Activated effector memory CD4-positive, alpha-beta T cell treated with anti-CD3 and anti-CD28 coated beads, Interleukin-2, amount 50 U/mL, for 16 hours (primary cell): ENCODE measurements around the gene CSNK1D.
"Not testable (repeated sequence)": the region's sequence is repeated elsewhere in the genome, so short reads cannot be mapped to it uniquely, and the experiment has no call there.

Source experiments
- DNase-seq: peaks from one replicate; pipeline ENCODE4 v3.0.0-alpha.2; 2020

CSNK1D gene

DNA sequence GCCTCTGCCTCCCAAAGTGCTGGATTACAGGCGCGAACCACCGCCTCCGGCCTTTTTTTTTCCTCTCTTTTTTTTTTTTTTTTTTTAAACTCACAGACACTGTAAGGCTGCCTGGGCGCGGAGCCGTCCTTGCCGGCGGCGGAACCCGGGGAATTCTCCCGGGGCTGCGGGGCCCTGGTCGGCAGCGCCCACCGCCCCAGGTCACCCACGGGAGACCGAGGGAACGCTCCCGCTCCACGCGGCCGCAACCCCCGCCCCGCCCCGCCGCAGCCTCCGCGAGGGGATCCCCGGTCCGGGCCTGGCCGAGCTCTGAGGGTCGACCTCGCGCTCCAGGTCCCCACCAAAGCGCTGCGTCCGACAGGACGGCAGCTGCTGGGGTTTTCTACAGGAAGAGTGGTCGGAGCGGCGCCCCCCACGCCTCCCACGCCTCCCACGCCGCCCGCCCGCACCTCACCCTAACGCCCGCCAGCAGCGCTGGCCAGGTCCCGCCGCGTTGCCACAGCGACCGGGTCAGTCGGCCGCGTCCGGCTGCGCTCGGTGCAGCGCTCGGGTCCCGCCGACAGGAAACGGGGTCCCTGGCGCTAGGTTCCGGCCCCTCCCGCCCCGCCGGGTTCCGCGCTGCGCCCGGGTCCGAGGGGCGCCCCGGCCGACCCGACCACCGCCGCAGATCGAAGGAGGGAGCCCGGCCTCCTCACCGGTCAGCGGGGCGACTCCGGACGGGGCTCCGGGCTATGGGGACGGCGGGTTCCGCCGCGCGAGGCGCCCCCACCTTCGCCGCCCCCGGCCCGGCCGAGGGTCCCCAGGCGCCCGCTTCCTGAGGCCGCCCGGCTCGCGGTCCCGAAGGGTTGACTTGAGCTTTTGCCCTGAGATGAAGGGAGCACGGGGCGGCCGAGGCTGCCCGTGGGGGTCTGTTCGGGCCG, 60.9 kb downstream of the CSNK1D start, which contains the start of gene CCDC57:
TSS of gene CCDC57 (minus strand) at position 512 of the 920 bp plus-strand sequence. CDS start 10,898 bp downstream, outside the sequence.
- DNase-seq, result peak; percentile 88

DNA sequence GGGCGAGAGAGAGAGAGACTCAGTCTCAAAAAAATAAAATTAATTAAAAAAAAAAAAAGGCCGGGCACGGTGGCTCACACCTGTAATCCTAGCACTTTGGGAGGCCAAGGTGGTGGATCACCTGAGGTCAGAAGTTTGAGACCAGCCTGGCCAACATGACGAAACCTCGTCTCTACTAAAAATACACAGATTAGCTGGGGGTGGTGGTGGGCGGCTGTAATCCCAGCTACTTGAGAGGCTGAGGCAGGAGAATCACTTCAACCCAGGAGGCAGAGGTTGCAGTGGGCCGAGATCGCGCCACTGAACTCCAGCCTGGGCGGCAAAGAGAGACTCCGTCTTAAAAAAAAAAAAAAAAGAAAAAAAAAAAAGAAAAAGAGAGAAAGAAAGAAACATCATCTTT, 62.8 kb downstream of the CSNK1D start:
- not testable (repeated sequence) for DNase-seq

- peak; percentile 92 for DNase-seq
Measured at GRCh38 chr17:82205720-82206508, 67.6 kb downstream of the CSNK1D start.

GRCh38 chr17:82204831-82205719, 68.4 kb downstream of the CSNK1D start:
- peak; percentile 76 for DNase-seq

- no peak for DNase-seq
Measured at GRCh38 chr17:82203920-82204319, 69.6 kb downstream of the CSNK1D start.

GRCh38 chr17:82202981-82203380, 70.5 kb downstream of the CSNK1D start:
- DNase-seq, result peak; percentile 82

- no peak for DNase-seq
Measured at GRCh38 chr17:82201498-82201910, 72.0 kb downstream of the CSNK1D start.

DNA sequence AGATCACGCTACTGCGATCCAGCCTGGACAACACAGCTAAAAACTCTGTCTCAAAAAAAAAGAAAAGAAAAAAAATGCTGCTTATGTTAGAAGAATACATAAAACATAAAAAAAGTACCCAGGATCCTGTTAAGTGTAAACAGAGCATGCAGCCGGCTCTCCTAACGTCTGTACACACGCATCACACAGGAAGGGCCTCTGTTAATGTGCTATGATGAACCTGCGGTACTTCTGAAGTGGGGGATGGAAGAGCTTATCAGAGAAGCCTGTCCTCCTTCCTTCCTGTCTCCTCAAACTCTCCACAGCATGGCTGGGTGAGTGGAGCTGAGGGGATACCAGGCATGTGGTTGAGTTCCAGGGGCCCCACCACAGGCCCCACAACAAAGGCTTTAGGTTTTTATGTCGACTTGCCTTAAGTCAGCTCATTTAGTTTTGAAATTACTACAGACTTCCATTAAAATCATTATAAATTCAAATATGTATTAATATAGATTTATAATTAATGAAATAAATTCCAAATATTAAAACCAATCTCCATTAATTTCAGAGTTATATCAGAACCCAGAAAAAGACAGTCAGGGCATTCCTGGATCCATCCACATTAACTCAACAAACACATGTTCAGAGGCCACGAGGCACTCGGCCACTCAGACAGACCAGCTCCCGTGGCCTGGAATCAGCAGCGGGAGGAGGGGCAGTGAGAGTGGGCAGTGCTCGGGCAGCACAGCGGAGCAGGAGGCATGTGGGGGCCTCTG, 72.6 kb downstream of the CSNK1D start:
- DNase-seq, result peak; percentile 85

DNA sequence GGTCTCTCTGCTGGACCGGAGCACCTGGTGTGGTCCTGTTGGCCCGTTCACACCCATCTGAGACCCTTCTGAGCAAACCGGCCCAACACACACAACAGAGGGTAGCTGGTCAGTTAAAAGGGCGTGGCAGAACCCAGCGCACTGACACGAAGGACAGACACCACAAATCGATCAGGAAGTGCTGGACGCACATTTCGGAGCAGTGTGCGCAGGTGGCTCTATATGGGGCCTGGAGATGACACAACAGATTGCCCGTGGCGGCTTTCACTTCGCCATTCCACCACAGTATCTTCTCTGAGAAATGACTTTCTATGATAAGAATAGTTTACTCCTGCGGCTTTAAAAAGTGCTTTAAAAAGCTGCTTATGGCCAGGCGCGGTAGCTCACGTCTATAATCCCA, 73.4 kb downstream of the CSNK1D start:
- DNase-seq, result no peak

GRCh38 chr17:82199496-82199895, 74.0 kb downstream of the CSNK1D start:
- DNase-seq, result no peak

DNA sequence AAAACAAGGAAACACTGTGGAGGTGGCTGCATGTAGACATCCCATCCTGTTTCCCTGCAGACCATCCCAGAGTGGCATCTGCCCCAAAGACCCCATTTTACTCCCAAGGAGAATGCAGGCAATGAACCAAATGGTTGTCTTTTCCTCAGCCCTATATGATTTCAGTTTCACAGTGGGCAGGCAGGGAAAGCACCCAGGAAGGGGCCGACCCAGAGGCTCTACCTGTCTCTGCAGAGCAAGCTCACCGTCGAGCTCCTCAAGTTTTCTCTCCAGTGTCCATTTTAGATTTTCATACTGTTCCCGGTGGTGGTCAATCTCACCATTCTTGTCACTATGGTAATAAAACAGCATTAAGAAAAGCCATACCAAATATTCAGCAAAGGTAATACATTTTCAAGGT, 75.4 kb downstream of the CSNK1D start:
- DNase-seq, result no peak

DNA sequence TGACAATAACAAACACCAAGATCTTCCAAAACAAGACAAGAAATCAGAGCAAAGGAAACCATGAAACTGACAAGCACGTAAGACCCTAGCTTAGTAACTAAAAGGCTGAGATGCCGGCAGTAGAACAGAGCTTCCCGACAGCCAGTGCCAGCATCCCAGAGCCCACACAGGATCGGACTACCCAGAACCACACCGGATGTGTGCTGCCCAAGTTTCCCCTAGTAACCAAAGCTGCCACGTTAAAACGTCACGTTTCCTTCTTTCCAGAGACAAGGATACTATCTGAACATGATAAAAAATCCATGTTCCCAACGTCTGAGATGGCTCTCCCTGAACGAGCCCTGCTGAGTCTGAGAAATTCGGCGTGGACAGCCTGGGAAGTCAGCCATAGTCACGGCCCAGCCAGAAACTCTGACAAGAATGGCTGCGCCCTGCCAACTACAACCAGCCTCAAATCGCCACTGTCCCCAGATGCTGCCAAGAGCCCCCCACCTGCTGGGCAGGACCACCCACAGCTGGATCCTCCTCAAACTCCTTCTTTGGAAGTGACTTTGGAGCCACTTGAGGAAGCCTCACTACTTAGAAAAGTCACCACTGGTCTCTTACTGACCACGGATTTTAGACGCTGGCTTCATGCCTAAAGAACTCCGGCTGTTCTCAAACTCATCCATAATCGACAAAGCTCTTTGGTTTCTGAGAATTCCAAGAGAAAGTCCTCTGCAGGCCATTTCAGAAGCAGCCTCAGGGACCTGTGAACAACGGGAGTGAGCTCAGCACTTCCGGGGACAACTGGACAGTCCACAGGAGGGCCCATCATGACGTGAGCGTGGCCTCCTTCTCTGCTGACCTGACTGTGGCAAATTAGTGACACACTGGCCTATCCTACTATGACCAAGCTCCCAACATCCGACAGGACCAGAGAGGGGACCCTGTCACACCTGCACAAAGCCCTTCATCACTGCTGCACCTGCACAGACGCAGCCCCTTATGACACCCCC, 77.5 kb downstream of the CSNK1D start:
- DNase-seq, result no peak

- no peak for DNase-seq
Measured at GRCh38 chr17:82194765-82195164, 78.7 kb downstream of the CSNK1D start.

DNA sequence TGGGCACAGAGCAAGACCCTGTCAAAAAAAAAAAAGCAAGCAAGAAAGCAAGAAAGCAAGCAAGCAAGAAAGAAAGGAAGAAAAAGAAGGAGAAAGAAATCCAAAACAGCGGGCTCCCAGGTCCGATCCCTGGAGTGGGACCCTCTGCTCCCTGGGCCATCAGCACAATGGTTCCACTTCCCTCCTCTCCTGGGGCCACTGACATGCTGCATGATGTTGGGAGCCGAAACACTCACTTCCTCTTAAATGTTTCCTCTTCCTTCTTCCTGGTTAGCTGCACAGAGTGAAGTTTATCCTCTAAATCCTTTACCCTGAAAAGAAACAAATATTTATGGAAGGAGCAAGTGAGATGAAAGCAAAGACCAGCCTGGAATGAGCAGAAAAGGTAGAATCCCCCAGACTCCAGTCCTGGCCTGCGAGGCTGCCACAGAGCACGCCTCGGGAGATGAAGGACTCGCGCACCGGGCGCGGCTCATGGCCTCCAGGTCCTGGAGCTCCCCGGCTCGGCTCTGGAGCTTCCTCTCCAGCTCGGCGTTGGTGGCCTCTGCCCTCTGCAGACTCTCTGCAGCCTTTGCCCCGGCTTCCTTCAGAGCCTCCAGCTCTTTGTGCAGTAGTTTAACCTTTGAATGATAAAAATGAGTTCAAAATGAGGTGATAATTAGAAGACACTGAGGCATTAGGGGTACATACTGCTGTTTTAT, 79.8 kb downstream of the CSNK1D start:
- no peak for DNase-seq

DNA sequence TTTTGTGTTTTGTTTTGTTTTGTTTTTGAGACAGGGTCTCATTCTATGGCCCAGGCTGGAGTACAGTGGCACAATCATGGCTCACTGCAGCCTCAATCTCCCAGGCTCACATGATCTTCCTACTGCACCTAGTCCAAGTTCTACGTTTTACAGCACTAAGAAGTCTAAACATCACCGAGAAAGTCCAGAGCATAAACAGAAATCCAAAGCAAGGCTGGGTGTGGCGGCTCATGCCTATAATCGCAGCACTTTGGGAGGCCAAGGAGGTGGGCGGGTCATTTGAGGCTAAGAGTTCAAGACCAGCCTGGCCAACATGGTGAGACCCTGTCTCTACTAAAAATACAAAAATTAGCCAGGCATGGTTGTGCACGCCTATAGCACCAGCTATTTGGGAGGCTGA, 80.5 kb downstream of the CSNK1D start:
- not testable (repeated sequence) for DNase-seq
